Type B pancreatic cell (in vitro differentiated cells): ENCODE measurements around the gene METRN. TPM values are rescaled to one million over a fixed set of nuclear protein-coding genes. Genes with fewer than 3 reads are reported as not detected.

Source experiments
- DNase-seq: peaks from one replicate; pipeline ENCODE4 v3.0.0; 2021; ENCODE audit warnings: mixed read lengths; ENCODE audit not compliant: unreplicated experiment; ENCODE audit errors: extremely low spot score
- H3K27ac Mint-ChIP-seq: 2 replicates; pipeline ENCODE4 v1.8.0; 2021; ENCODE audit warnings: mild to moderate bottlenecking, mixed read lengths
- H3K27me3 Mint-ChIP-seq: 2 replicates; pipeline ENCODE4 v1.8.0; 2021; ENCODE audit warnings: mixed read lengths
- H3K36me3 Mint-ChIP-seq: 2 replicates; pipeline ENCODE4 v1.8.0; 2021; ENCODE audit warnings: mixed read lengths
- H3K4me1 Mint-ChIP-seq: one replicate; pipeline ENCODE4 v1.8.0; 2021; ENCODE audit warnings: mixed read lengths; ENCODE audit not compliant: unreplicated experiment
- H3K4me3 Mint-ChIP-seq: 2 replicates; pipeline ENCODE4 v1.8.0; 2021; ENCODE audit warnings: mild to moderate bottlenecking, mixed read lengths
- H3K9me3 Mint-ChIP-seq: 2 replicates; pipeline ENCODE4 v1.8.0; 2021; ENCODE audit warnings: mixed read lengths
- total RNA-seq: library from RNA; stranded (reverse); gene quantifications from 2 replicates; pipeline ENCODE4 v1.2.1, GENCODE V29; 2021; ENCODE audit warnings: low replicate concordance
- TF ChIP-seq, protein P1 (sequence below): fragments of 200-600 bp; sonication (generic); conservative IDR thresholded peaks from 2 replicates; pipeline ENCODE4 v1.5.0; 2021; ENCODE audit warnings: antibody characterized with exemption, mild to moderate bottlenecking

METRN gene
- total RNA-seq, 1 donor from 2014 or later: 97.1 TPM

DNA sequence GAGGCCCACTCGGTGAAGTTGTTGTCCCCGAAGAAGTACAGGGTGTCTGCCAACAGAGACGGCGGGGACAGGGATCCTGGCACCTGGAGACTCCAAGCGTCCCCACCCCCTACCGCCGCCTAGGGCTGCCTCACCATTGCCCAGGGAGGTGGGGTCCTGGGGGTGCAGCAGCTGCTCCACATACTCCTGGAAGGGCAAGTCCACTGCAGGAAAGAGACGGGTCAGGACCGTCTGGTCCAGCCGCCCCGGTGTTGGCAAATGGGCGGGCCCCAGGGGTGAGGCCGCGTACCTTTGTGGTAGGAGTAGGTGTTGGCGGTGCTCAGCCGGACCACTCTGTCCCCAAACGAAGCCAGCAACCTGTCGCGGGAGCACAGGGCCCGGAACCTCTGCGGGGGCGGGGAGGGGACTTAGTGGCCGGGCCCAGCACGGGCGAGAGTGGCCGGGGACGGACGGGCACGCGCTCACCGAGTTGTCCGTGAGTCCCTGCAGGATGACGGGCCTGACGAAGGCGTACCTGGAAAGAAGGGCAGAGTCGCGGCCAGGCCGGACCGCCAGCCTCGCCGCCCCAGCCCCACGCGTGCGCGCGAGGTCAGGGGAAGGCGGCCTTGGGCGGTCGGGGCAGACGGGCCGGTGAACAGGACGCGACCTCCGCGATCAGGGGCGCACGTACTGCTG lies 31.4 kb upstream of the METRN start:
- Mint-ChIP-seq H3K4me3 (peak overlapping the region; percentile 84), H3K4me1 (peaks cover 3% of the 10 kb centered on the region), H3K27ac (peak overlapping the region; percentile 31), H3K27me3 (no peaks in the 10 kb centered on the region), H3K9me3 (no peaks in the 10 kb centered on the region), H3K36me3 (peaks cover 4% of the 10 kb centered on the region)
- DNase-seq: no peak
- TF ChIP-seq, protein P1, sequence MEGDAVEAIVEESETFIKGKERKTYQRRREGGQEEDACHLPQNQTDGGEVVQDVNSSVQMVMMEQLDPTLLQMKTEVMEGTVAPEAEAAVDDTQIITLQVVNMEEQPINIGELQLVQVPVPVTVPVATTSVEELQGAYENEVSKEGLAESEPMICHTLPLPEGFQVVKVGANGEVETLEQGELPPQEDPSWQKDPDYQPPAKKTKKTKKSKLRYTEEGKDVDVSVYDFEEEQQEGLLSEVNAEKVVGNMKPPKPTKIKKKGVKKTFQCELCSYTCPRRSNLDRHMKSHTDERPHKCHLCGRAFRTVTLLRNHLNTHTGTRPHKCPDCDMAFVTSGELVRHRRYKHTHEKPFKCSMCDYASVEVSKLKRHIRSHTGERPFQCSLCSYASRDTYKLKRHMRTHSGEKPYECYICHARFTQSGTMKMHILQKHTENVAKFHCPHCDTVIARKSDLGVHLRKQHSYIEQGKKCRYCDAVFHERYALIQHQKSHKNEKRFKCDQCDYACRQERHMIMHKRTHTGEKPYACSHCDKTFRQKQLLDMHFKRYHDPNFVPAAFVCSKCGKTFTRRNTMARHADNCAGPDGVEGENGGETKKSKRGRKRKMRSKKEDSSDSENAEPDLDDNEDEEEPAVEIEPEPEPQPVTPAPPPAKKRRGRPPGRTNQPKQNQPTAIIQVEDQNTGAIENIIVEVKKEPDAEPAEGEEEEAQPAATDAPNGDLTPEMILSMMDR: no peak

DNA sequence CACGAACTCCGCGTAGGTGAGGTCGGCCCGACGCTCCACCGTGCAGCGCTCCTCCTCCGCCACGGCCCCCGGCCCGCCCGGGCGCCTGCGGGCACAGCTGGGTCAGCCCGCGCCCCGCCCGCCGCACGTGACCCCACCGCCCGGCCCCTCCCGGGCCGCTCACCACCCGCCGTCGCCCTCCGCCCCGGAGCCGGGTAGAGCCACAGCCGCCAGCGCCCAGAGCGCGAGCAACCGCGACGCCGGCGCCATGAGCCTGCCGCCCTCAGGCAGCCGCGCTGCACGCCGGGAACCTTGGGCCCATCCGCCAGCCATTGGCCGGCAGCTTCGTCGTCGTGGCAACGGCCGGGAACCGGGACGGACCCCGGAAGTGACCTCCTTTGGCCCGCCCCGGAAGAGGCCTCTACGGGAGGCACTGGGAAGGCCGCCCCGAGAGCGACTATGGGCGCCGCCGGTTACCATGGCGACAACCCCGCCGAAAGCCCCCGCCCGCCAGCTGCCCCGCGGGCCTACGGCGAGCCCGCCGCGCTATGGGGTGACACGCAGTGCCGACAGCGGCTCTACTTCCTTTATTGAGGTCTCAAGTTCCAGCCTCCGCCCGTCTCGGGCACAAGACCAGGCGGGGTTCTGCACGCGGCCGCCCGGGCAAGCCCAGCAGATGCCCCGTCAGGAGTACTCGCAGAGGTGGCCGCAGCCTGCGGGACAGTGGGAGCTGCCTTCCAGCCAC lies 30.7 kb upstream of the METRN start, which contains the start of gene JMJD8:
JMJD8 (minus strand) TSS at position 264 of the 724 bp plus-strand sequence; CDS start at position 249, 15 bp downstream.
- TF ChIP-seq, protein P1: no peak
- H3K27ac Mint-ChIP-seq: peak within 1 kb of the TSS; percentile 31
- peaks cover 7% of the 10 kb centered on the region for H3K4me1 Mint-ChIP-seq
- H3K9me3 Mint-ChIP-seq: no peaks in the 10 kb centered on the region
- H3K4me3 Mint-ChIP-seq: peak within 1 kb of the TSS; percentile 84
- H3K27me3 Mint-ChIP-seq: no peaks in the 10 kb centered on the region
- peaks cover 4% of the 10 kb centered on the region for H3K36me3 Mint-ChIP-seq
- DNase-seq: peak; percentile 97

DNA sequence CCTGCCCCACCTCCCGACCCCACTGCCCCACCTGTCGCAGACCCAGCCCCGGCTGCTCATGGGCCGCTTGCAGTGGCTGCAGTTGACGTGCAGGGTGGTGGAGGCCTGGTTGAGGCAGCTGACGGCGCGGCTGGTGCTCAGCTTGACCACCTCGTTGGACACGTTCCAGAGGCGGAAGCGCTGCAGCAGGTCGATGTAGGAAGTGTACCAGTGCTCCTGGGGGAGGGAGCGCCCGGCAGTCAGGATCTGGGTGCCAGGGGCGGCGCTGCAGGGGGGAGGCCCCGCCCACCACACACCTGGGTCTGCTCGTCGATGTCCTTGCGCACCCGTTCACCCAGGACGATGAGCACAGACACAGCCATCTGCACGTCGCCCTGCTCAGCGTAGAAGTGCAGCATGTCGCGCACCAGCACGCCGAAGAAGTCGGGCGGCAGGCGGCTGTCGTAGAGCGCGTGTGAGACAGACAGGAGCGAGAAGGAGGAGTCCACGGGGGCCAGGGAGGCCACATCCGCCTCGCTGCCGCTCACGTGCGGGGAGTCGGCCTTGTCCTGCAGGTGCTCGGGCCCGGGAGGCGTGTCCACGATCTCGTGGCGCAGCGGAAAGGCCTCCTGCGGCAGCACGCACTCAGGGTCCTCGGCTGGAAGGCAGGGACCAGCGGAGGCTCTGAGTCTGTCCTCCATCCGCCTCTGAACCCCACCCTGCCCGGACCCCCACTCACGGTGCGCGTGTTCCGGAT lies 29.8 kb upstream of the METRN start:
- H3K9me3 Mint-ChIP-seq: no peaks in the 10 kb centered on the region

DNA sequence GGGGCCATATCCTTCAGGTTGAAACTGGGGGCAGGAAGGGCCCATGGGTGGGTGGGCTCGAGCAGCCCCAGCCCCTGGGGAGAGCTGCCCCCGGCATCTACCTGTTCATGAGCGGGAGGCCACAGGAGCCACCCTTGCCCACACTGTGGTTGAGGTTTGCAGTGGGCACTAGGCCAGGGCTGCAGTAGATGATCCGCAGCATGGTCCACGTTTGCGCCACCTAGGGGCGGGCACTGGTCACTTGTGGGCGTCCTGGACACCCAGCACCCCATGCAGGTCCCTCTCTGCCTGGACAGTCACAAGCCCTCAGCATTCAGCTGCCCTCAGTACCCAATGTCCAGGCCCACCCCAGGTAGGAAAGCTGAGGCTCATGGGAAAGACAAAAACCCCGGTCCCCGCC lies 29.0 kb upstream of the METRN start:
- TF ChIP-seq, protein P1: peak; percentile 64
- Mint-ChIP-seq H3K4me1 (peaks cover 7% of the 10 kb centered on the region), H3K36me3 (peaks cover 4% of the 10 kb centered on the region), H3K4me3 (no peak overlapping the region), H3K9me3 (no peaks in the 10 kb centered on the region), H3K27me3 (no peaks in the 10 kb centered on the region), H3K27ac (peak overlapping the region; percentile 26)
- no peak for DNase-seq

More for the DNA sequence above, 29.8 kb upstream of the METRN start:
- TF ChIP-seq, protein P1: no peak
- DNase-seq: no peak
- peaks cover 4% of the 10 kb centered on the region for H3K36me3 Mint-ChIP-seq
- H3K27me3 Mint-ChIP-seq: no peaks in the 10 kb centered on the region
- H3K4me1 Mint-ChIP-seq: peaks cover 7% of the 10 kb centered on the region
- H3K27ac Mint-ChIP-seq: no peak overlapping the region
- no peak overlapping the region for H3K4me3 Mint-ChIP-seq

DNA sequence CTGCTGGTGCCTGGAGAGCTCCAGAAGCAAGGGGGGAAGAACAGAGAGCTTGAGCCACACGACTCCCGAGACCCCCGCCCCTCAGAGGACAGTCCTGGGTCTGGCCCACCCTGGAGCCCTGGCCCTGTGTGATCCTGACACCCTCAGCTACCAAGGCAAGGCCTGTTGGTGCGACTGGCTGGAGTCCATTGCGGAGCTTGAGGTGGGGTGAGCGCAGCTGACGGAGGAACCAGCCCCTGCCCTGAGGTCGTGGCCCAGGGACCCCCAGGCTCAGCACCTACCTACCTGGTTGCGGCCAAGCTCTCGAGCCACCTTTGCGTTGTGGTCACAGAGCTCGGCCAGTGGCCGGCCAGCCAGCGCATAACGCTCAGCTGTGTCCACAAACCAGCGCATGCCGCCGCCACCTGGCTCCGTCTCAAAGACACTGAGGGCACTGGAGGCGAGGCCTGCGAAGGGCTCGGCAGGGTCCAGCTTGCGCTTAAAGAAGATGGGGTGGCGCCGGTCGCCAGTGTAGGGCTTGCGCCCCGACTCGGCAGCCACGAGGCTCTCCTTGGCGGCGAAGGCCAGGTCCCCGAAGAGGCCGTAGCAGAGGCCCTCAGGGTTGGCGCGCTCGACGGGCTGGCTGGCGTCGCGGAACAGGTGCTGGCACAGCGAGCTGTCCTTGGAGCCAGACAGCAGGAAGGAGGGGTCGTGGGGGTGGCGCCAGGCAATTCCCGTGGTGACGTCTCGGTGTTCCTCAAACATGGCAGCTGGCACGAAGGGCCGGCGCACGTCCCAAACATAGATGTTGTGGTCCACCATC lies 28.3 kb upstream of the METRN start:
- Mint-ChIP-seq H3K9me3 (no peaks in the 10 kb centered on the region), H3K4me1 (peaks cover 7% of the 10 kb centered on the region), H3K27me3 (no peaks in the 10 kb centered on the region), H3K4me3 (no peak overlapping the region), H3K27ac (no peak overlapping the region), H3K36me3 (peaks cover 4% of the 10 kb centered on the region)
- TF ChIP-seq, protein P1: no peak
- no peak for DNase-seq
